Activated CD4-positive, alpha-beta memory T cell treated with anti-CD3 and anti-CD28 coated beads for 36 hours (primary cell): ENCODE data around the gene FOXL3. TPM values are rescaled to one million over a fixed set of nuclear protein-coding genes. Genes with fewer than 3 reads are reported as not detected.
"Not testable (repeated sequence)": the region's sequence is repeated elsewhere in the genome, so short reads cannot be mapped to it uniquely, and the experiment has no call there.

Experiments
- CTCF ChIA-PET: fragments of 350-600 bp; sonication (Branson Sonifier 250); formaldehyde crosslinking; loops from one replicate; lab custom pipeline; 2021; ENCODE audit warnings: antibody characterized with exemption, inconsistent platforms; lab: Charles Lee
- POLR2A ChIA-PET: fragments of 350-600 bp; sonication (Branson Sonifier 250); formaldehyde crosslinking; loops from one replicate; lab custom pipeline; 2021; ENCODE audit warnings: antibody characterized with exemption; lab: Charles Lee
- DNase-seq: peaks from one replicate; pipeline ENCODE4 v3.0.0-alpha.2; 2020
- H3K27ac Mint-ChIP-seq: one replicate; pipeline ENCODE4 v1.8.0; 2021; ENCODE audit warnings: mixed read lengths
- H3K27me3 Mint-ChIP-seq: one replicate; pipeline ENCODE4 v1.8.0; 2021; ENCODE audit warnings: mixed read lengths
- H3K36me3 Mint-ChIP-seq: one replicate; pipeline ENCODE4 v1.8.0; 2021; ENCODE audit warnings: mixed read lengths
- H3K4me1 Mint-ChIP-seq: one replicate; pipeline ENCODE4 v1.8.0; 2021; ENCODE audit warnings: low read depth, mixed read lengths
- H3K4me3 Mint-ChIP-seq: one replicate; pipeline ENCODE4 v1.8.0; 2021; ENCODE audit warnings: mild to moderate bottlenecking, mixed read lengths
- H3K9me3 Mint-ChIP-seq: one replicate; pipeline ENCODE4 v1.8.0; 2021; ENCODE audit warnings: mixed read lengths
- intact Hi-C: fragments of 100-400 bp; cut with micrococcal nuclease; formaldehyde crosslinking; loops from one replicate; pipeline ENCODE4 v1.15.1; 2023
- total RNA-seq, 2 experiments: library from RNA; stranded (reverse); gene quantifications; one replicate each; pipeline ENCODE4 v1.2.3, GENCODE V29; 2021

Gene FOXL3
- total RNA-seq, 2 experiments from 2014 or later = not detected

GRCh38 chr7:257647-257992 is 32.4 kb upstream of the FOXL3 start:
- intact Hi-C loops = no loop called here
- Mint-ChIP-seq H3K27me3 (peaks cover 1% of the 10 kb centered on the region), H3K27ac (no peak overlapping the region), H3K4me3 (no peak overlapping the region), H3K4me1 (no peaks in the 10 kb centered on the region), H3K9me3 (peaks cover 12% of the 10 kb centered on the region), H3K36me3 (no peaks in the 10 kb centered on the region)
- DNase-seq = no peak
- POLR2A ChIA-PET = no interaction called here
- CTCF ChIA-PET = no interaction called here

- Mint-ChIP-seq H3K4me3 (no peak overlapping the region), H3K36me3 (no peaks in the 10 kb centered on the region), H3K27me3 (peaks cover 1% of the 10 kb centered on the region), H3K4me1 (no peaks in the 10 kb centered on the region), H3K9me3 (peaks cover 13% of the 10 kb centered on the region), H3K27ac (no peak overlapping the region)
- POLR2A ChIA-PET = no interaction called here
- intact Hi-C loops = no loop called here
- CTCF ChIA-PET = no interaction called here
- DNase-seq = no peak
Observed at GRCh38 chr7:258476-259190, 31.3 kb upstream of the FOXL3 start.

- ChIA-PET POLR2A (no interaction called here), CTCF (no interaction called here)
- Mint-ChIP-seq H3K4me3 (no peak overlapping the region), H3K9me3 (peaks cover 13% of the 10 kb centered on the region), H3K36me3 (no peaks in the 10 kb centered on the region), H3K27ac (no peak overlapping the region), H3K4me1 (no peaks in the 10 kb centered on the region), H3K27me3 (peaks cover 1% of the 10 kb centered on the region)
- intact Hi-C loops = no loop called here
- DNase-seq = no peak
Observed at GRCh38 chr7:259191-259505, 30.8 kb upstream of the FOXL3 start.

GRCh38 chr7:259751-260405 is 30.1 kb upstream of the FOXL3 start:
- intact Hi-C loops = no loop called here
- H3K9me3 Mint-ChIP-seq = peaks cover 13% of the 10 kb centered on the region
- POLR2A ChIA-PET = no interaction called here

GRCh38 chr7:260441-261281 is 29.3 kb upstream of the FOXL3 start:
- Mint-ChIP-seq H3K4me3 (no peak overlapping the region), H3K9me3 (peaks cover 13% of the 10 kb centered on the region), H3K36me3 (no peaks in the 10 kb centered on the region), H3K4me1 (no peaks in the 10 kb centered on the region), H3K27ac (no peak overlapping the region), H3K27me3 (no peaks in the 10 kb centered on the region)
- ChIA-PET CTCF (no interaction called here), POLR2A (no interaction called here)
- intact Hi-C loops = no loop called here
- DNase-seq = no peak

More at GRCh38 chr7:259751-260405, 30.1 kb upstream of the FOXL3 start:
- Mint-ChIP-seq H3K27ac (no peak overlapping the region), H3K4me1 (no peaks in the 10 kb centered on the region), H3K36me3 (no peaks in the 10 kb centered on the region), H3K4me3 (no peak overlapping the region), H3K27me3 (peaks cover 1% of the 10 kb centered on the region)
- CTCF ChIA-PET = no interaction called here
- DNase-seq = no peak

- DNase-seq = no peak
- peaks cover 13% of the 10 kb centered on the region for H3K9me3 Mint-ChIP-seq
- no peaks in the 10 kb centered on the region for H3K36me3 Mint-ChIP-seq
- no peak overlapping the region for H3K27ac Mint-ChIP-seq
- intact Hi-C loops = no loop called here
- H3K27me3 Mint-ChIP-seq = no peaks in the 10 kb centered on the region
- POLR2A ChIA-PET = no interaction called here
- no peaks in the 10 kb centered on the region for H3K4me1 Mint-ChIP-seq
- CTCF ChIA-PET = no interaction called here
- H3K4me3 Mint-ChIP-seq = no peak overlapping the region
Observed at GRCh38 chr7:261341-262250, 28.4 kb upstream of the FOXL3 start.

- H3K4me3 Mint-ChIP-seq = no peak overlapping the region
- no peaks in the 10 kb centered on the region for H3K4me1 Mint-ChIP-seq
- H3K27ac Mint-ChIP-seq = no peak overlapping the region
- intact Hi-C loops = no loop called here
- H3K27me3 Mint-ChIP-seq = no peaks in the 10 kb centered on the region
- peaks cover 13% of the 10 kb centered on the region for H3K9me3 Mint-ChIP-seq
- ChIA-PET POLR2A (no interaction called here), CTCF (interaction anchor here (0.6 kb wide), 1 partner anchor 135 kb away, joined by 3 read pairs; no protein-coding TSS in a partner anchor)
- no peak for DNase-seq
- no peaks in the 10 kb centered on the region for H3K36me3 Mint-ChIP-seq
Observed at GRCh38 chr7:262251-262572, 27.8 kb upstream of the FOXL3 start.

GRCh38 chr7:262631-263311 is 27.2 kb upstream of the FOXL3 start:
- peak; percentile 91 for DNase-seq
- H3K36me3 Mint-ChIP-seq, H3K27ac Mint-ChIP-seq, H3K27me3 Mint-ChIP-seq, H3K4me1 Mint-ChIP-seq, H3K4me3 Mint-ChIP-seq, intact Hi-C loops, POLR2A ChIA-PET: not testable (repeated sequence)
- CTCF ChIA-PET = interaction anchor here (0.6 kb wide), 1 partner anchor 134 kb away, joined by 3 read pairs; no protein-coding TSS in a partner anchor
- H3K9me3 Mint-ChIP-seq = peaks cover 13% of the 10 kb centered on the region

GRCh38 chr7:263483-264351 is 26.3 kb upstream of the FOXL3 start:
- ChIA-PET POLR2A (interaction anchor here (0.5 kb wide), 1 partner anchor 711 kb away, joined by 3 read pairs; no protein-coding TSS in a partner anchor), CTCF (interaction anchor here (0.5 to 1.1 kb wide), 7 partner anchors 9 to 802 kb away, joined by 3 to 5 read pairs (median 3); no protein-coding TSS in a partner anchor)
- H3K27ac Mint-ChIP-seq, H3K27me3 Mint-ChIP-seq, H3K4me1 Mint-ChIP-seq, H3K4me3 Mint-ChIP-seq, intact Hi-C loops, H3K36me3 Mint-ChIP-seq: not testable (repeated sequence)
- DNase-seq = peak; percentile 62
- peaks cover 13% of the 10 kb centered on the region for H3K9me3 Mint-ChIP-seq

GRCh38 chr7:264541-265191 is 25.3 kb upstream of the FOXL3 start:
- Mint-ChIP-seq H3K9me3 (peaks cover 13% of the 10 kb centered on the region), H3K4me3 (no peak overlapping the region), H3K27me3 (no peaks in the 10 kb centered on the region), H3K4me1 (no peaks in the 10 kb centered on the region), H3K27ac (no peak overlapping the region), H3K36me3 (no peaks in the 10 kb centered on the region)
- no peak for DNase-seq
- POLR2A ChIA-PET = interaction anchor here (0.5 kb wide), 1 partner anchor 710 kb away, joined by 3 read pairs; no protein-coding TSS in a partner anchor
- intact Hi-C loops = no loop called here
- CTCF ChIA-PET = interaction anchor here (0.5 to 1.1 kb wide), 8 partner anchors 8 to 801 kb away, joined by 3 to 5 read pairs (median 3); no protein-coding TSS in a partner anchor
